GM12801 (cell line): ENCODE results near the gene RIMS4.

Experiments used
- TF ChIP-seq, protein P1 (sequence below): IDR thresholded peaks from one replicate; pipeline ENCODE4 v1.5.1; 2011; ENCODE audit warnings: control low read depth; ENCODE audit not compliant: insufficient read length; ENCODE audit errors: extremely low read depth

RIMS4 gene

GRCh38 chr20:44805335-44805978 lies 4.9 kb downstream of the RIMS4 start:
- TF ChIP-seq, protein P1, sequence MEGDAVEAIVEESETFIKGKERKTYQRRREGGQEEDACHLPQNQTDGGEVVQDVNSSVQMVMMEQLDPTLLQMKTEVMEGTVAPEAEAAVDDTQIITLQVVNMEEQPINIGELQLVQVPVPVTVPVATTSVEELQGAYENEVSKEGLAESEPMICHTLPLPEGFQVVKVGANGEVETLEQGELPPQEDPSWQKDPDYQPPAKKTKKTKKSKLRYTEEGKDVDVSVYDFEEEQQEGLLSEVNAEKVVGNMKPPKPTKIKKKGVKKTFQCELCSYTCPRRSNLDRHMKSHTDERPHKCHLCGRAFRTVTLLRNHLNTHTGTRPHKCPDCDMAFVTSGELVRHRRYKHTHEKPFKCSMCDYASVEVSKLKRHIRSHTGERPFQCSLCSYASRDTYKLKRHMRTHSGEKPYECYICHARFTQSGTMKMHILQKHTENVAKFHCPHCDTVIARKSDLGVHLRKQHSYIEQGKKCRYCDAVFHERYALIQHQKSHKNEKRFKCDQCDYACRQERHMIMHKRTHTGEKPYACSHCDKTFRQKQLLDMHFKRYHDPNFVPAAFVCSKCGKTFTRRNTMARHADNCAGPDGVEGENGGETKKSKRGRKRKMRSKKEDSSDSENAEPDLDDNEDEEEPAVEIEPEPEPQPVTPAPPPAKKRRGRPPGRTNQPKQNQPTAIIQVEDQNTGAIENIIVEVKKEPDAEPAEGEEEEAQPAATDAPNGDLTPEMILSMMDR: no peak

DNA sequence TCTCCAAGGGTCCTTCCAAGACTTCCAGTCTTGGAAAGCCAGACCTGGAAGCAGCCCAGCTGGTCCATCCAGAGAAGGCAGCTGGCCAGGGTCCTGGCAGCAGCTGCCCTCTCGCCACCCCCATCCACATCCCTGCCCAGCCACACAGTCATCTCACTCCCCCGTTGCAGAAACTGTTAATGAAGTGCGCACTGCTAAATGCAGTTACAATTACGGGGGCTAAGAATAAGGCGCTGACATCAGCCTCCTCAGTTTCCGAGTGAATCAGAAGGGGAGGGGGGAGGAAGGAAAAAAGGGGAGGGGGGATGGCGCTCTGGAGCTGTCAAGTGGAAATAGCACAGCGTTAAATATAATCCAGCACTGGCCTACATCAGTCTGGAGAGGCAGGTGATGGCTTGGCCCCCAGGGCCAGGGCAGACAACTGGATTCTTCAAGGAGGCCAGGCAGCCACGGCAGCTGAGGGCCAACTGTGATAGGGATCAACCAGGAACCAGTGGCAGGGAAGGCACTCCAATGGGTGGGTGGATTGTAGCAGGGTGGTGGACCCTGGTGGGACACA lies 6.9 kb downstream of the RIMS4 start:
- TF ChIP-seq, protein P1: no peak

GRCh38 chr20:44802702-44803101 lies 7.6 kb downstream of the RIMS4 start:
- TF ChIP-seq, protein P1: no peak

- TF ChIP-seq, protein P1: no peak
These were observed 9.8 kb downstream of the RIMS4 start for GRCh38 chr20:44800391-44801046.

DNA sequence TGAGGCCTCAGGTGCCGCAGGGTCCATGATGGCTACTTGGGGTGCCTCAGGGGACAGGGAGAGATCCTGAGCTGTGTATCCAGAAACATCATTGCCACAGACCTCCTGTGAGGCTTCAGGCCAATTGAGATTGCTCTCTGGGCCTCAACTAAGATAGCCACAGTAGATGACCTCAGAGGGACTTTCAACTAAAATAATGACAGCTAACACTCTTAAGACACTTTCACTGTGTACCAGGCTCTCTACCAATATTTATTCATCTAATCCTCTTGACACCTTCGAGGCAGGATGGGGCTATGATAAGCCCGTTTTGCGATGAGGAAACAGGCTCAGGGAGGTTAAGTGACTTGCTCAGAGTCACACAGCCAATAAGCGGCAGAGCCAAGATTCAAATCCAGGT lies 10.7 kb downstream of the RIMS4 start:
- TF ChIP-seq, protein P1: no peak

- TF ChIP-seq, protein P1: no peak
These were observed 13.4 kb downstream of the RIMS4 start for GRCh38 chr20:44796758-44797457.

DNA sequence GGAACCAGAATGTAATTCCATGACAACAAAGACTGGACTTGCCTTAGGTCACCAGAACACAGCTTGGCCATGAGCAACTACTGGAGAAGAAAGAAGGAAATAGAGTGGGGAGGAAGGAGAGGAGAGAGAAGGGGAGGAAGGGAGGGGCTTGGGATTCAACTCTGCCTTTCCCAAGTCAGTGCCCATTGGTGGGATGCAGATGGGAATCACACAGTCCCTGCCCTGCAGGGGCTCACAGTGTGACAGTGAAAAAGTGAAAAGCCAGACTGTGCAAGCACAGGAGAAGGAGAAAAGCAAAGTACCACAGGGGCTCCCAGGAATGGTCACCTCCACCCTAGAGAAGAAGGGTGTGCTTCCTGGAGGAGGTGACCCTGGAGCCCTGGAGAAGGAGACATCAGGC lies 14.0 kb downstream of the RIMS4 start:
- TF ChIP-seq, protein P1: no peak
